ENCODE results near the gene ZFAND6.

ZFAND6 gene

DNA sequence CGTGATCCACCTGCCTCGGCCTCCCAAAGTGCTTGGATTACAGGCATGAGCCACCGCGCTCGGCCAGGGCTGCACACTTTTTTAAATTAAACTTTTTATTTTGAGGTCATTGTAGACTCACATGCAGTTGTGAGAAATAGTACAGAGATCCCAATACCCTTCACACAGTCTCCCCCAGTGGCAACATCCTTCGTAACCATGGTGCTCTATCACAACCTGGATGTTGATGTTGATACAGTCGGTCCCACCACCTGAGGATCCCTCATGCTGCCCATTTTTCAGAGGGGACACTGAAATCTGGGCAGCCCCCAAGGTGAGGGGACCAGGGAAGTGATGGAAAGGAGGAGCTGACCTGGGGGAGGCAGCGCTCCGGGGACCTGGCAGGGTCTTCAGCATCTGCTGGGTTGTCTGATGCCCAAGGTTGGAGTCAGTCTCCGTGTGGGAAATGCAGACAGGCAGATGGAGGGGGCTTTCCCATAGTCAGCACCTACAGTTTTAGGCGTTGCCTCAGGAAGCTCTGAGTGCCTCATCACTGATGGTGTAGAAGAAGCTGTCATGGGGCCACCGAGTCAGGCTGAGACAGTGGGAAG is 110.4 kb downstream of the ZFAND6 start:
- DNase-seq (ENCODE audit: low read depth in 2 of 2): no peak

DNA sequence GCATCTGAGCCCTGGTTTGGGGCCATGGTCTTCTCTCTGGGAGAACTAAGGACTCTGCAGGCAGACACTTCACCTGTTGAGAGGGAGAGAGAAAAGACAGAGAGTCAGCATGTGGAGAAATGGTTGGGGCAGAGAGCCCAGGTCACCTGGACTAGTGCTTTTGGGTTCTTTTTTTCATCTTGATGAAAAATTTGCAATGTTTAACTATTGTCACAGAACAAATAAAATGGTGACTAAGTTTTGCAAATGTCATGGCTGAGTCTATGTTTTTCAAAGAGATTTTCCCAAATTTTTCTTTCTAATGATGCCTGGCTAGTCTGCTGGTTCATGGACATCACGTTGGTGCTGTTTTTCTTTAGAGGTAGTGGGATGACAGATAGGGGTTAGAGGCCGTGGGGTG is 111.1 kb downstream of the ZFAND6 start:
- no peak for DNase-seq (ENCODE audit: low read depth in 2 of 2)

DNA sequence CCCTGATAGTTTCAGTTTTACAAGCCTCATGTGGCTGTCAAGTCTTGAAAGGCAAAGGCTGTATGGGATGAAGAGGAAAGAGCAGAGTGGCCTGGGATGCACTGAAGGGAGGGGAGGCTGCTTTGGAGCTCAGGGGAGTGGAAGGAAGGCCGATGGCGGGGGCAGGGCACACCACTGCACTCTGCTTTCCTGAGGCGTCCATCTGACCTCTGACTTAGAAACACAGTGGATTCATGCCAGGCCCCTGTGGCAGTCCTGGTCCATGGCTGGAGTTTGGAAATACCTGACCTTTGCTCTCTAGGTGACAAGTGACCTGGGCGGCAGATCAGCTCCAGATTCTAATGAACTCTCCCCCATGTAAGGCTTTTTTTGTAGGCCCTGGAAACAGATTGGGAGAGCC is 112.3 kb downstream of the ZFAND6 start:
- DNase-seq (ENCODE audit: low read depth in 2 of 2): no peak

DNA sequence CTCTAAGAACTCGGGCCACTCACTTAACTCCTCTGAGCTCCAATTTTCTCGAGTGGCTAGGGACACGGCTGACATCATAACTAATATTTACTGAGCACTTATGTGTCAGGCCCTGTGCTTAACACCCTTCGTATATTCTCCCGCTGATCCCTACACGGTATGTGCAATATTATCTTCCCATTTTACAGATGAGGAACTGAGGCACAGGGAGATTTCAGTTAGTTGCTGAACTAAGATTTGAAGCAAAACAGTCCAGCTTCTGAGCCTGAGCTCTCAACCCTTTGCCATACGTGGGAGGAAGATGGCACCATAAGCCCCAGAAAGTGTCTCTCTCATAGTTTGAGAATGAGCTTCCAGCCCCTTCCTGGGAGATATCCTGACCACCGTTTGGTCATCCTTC is 112.9 kb downstream of the ZFAND6 start:
- DNase-seq (ENCODE audit: low read depth in 2 of 2): no peak

DNA sequence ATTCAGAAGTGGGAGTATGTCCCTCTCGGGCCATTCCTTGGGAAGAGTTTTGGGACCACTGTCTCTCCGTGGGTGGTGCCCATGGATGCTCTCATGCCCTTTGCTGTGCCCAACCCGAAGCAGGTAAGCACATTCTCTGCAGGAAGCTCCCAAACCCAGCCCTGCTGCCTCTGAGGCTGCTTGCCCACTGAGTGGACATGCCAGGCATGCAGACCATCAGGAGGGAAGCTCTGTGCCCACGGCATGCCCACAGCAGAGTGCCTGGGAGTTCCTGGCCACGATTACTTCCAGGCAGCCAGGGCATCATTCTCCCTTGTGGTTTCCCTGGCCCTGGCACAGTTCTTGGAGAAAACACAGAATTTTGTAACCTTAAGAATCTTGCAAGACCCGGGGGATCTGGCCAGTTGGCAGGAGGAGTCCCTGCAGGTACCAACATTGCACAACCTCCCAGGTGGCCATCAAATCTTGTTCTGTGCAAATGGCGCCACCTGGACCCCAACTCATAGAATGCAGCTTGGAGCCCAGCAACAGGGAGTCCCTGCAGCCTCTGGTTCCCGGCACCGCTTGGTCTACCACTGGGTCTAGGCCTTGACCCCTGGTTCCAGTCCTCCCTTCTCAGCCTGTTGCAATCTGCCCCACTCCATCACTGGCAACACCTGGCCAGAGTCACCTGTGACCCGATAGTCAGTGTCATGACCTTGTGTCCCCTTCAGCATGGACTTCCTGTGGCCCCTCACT is 113.7 kb downstream of the ZFAND6 start:
- peak in 1 of 2 experiments; percentile 5 for DNase-seq (ENCODE audit: low read depth in 2 of 2)

DNA sequence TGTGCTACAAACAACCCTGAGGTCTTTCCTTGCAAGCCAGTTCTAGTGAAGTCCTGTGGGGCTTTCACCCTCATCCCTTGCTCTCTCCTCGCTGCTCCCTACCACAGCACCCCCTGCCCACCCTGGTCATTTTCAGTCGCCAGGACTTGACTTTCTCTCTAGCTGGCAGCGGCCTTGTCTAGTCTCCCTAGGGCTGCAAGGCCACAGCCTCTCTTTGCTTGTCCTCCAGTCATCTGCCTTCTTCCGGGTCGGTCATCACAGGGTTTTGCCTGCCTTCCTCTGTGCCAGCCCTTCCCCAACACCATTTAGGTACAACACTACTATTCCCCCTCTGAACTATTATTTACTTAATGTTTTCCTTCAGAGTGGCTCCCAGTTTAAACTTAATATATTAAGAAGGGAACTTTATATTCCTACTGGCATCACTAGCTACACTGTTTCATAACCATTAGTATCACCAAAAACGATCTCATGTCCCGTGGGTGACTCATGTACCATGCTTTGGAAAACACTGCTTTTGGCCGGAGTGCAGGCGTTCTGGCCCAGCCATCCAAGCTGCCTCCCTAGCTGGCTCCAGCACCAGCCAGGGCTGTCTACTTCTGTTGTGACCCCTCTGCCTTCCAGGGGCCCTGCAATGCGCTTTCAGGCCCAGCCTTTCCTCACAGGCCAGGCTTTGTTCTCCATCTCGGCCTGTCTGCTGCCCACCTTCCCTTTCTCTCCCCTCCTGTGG is 114.7 kb downstream of the ZFAND6 start:
- DNase-seq (ENCODE audit: low read depth in 2 of 2): no peak

DNA sequence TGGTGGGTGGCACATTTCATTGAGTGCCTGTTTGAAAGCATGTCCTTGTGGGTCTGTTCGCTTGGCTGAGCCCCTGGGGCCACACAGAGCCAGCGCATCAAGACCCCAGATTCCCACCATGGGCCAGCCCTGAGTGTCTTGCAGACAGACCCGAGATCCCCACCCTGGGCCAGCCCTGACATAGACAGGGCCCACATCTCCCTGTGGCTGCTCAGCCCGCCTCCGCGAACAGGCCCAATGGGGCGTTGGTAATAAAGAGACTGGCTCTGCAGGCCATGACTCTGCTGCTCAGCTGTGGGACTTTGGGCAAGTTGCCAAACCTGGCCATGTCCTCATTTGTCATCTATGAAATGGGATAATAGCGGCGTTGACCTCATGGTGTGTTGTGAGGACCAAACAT is 116.0 kb downstream of the ZFAND6 start:
- no peak for DNase-seq (ENCODE audit: low read depth in 2 of 2)

DNA sequence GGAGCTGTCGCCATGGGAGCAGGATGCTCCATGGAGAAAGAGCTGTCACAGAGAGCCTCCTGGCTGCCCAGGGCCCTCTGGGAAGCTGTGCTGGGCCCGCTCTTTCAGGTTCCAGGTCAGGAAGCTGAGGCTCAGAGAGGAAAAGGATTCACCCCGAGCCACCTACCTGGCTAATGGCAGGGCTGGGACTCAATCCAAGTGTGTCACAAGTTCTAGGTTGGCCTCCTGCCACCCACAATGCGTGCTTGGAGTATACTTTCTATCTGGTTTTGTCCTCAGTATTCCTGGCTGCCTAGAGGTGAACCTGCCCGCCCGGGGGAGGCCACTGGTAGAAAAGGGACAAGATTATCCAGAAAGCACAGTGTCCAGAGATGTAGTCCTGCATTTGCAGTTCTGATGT is 117.0 kb downstream of the ZFAND6 start:
- DNase-seq (ENCODE audit: low read depth in 2 of 2): no peak

DNA sequence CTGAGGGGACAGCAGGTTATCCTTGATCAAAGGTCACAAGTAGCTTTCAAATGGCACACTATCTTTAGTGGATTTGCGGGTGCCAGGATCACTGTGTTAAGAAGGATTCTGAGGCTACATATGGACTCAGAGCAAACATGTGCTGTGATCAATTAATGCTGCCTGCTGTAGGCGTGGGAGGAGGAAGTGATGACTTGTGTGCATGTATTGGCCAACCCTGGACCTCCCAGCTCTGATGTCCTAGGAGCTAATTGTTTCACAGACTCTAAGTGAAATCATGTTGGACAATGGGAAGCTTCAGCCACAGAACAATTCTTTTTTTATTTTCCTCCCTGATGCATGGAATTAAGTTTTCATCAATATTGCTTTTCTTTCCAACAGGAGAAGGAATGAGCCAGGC is 117.7 kb downstream of the ZFAND6 start:
- no peak for DNase-seq (ENCODE audit: low read depth in 2 of 2)

DNA sequence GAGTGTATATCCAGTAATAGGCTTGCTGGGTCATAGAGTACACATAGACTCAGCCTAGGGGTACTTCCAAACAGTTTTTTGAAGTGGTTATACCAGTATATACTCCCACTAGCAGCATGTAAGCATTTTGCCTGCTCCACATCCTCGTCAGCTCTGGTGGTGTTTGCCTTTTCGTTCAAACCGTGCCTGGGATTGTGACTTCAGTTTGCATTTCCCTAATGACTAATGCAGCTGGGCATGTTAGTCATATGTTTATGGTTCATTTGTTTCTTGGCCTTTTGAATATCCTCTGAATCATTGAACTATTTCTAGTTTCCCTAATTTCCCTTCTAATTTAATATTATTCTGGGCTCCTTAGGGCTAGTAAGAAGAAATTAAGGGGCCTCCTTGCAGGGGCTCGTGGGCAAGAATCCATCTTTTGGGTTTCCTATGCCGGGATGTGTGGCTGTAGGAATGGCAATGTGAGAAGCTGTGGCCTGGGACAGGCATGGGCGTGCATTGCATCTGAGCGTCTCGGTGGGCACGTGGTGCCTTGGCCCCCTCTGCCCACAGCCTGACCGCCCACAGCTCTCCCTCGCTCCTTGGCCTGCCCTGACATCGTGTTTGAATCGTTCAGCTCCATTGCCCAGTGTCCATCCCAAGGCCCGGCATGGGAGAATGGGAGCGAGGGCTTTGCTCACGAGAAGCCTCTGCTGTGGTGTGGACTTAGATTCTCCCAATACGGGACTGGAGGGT is 119.7 kb downstream of the ZFAND6 start:
- peak; percentile 58 to 64 for DNase-seq (ENCODE audit: low read depth in 2 of 2)

DNA sequence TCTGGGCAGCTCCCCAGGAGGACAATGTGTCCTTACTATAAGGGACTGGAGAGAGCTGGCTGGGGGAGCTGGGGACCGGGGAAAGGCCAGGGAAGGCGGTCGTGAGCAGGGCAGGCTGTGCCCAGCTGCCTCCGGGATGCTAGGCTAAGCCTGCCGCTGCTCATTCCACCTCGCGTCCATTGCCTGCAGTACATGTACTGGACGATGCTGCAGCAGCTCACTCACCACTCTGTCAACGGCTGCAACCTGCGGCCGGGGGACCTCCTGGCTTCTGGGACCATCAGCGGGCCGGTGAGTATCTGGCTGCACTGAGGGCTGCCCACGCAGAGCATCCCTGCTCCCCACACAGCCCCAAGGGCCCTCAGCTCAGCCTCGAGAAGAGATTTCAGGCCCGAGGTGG is 120.5 kb downstream of the ZFAND6 start:
- no peak for DNase-seq (ENCODE audit: low read depth in 2 of 2)

DNA sequence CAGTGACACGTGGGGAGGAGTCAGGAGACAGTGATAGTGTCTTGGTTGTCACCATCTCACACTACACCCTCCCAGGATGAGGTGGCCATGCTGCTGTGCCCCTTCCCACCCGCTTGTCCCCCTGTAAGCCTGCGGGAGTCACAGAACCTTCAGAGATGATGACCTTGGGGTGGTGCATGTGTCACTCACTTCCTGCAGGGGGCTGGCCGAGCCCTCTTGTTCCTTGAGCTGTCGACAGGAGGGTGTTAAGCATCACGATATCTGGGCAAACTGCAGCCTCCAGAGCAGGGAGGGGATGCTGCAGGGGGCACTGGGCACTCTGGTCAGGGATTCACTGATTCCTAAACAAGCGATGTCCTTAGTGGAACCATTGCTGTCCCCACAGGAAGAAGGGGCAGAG is 121.0 kb downstream of the ZFAND6 start:
- DNase-seq (ENCODE audit: low read depth in 2 of 2): no peak

DNA sequence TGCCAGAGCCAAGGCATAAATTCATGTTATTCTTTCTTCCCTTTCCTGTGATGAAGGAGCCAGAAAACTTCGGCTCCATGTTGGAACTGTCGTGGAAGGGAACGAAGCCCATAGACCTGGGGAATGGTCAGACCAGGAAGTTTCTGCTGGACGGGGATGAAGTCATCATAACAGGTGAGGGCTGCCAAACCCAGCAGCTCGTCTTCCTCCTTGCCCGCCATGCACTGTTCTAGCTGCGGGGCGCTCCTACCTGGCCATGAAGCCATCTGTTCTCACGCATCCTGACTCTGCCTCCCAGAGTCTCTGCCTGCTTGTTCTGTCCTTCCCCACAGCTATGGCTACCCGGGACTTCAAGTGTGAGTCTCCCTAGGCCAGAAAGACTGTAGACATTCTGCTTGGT is 121.5 kb downstream of the ZFAND6 start:
- no peak for DNase-seq (ENCODE audit: low read depth in 2 of 2)

DNA sequence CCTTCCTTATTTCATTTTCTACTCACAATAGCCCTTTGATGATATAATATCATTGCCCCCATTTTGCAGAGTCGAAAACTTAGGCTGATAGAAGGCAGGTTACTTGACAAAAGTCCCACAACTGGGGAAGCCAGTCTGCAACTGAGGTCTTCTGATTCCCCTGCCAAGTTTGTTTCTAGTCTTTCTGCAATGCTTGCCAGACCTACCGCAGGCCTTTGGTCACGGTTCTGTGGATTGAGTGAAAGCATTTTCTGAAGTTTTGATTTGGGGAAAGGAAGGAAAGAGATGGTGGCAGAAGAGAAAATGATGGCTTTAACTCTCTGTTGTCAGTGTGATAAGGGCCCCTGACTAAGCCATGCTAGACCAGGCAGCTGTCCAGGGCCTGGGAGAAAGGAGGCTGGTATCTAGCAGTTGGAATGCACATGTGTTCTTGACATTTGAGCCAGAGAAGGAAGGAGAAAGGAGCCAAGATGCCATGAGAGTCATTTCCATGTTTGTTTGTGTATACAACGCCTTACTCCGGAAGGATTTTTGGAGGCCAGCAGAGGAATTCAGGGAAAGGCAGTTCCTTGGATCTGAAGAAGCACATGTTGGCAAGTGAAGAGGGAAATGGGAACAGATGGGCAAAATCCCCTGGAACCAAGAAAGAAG is 123.3 kb downstream of the ZFAND6 start:
- peak; percentile 36 to 39 for DNase-seq (ENCODE audit: low read depth in 2 of 2)

DNA sequence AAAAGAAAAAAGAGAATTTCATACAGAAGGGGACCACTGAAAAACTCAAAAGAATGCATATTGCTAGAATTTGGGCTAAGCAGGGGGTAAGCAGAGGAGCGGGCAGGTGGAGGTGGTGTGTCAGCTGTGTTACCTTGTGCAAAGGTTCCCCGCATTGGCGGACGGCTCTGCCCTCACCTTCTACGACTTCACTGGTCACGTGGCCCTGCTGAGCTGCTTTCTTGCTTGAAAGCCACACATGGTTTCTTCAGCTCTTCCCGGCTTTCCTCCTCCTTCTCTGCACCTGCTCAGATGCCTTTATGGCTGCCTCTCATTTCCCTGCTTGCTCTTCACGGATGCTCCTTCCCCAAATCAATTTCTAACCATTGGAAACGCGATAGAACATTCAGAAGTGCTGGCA is 123.8 kb downstream of the ZFAND6 start:
- no peak for DNase-seq (ENCODE audit: low read depth in 2 of 2)

DNA sequence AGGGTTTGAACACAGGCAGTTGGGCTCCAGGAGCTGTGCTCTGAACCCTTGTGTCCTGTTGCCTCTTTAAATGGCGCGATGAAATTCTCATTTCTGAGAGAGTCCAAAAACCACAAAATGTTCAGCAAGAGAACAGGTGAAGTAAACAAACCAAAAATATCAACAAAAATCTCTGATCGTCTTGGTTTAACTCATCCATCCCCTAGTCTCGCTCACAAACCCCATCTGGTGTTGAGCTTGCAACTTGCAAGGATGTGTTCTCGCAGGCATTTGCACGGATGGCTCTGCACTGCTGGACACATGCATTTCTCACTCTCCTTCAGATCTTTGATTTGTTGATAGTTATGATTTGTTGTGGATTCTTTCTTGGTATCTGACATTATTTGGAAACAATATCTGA is 124.4 kb downstream of the ZFAND6 start:
- DNase-seq (ENCODE audit: low read depth in 2 of 2): no peak

DNA sequence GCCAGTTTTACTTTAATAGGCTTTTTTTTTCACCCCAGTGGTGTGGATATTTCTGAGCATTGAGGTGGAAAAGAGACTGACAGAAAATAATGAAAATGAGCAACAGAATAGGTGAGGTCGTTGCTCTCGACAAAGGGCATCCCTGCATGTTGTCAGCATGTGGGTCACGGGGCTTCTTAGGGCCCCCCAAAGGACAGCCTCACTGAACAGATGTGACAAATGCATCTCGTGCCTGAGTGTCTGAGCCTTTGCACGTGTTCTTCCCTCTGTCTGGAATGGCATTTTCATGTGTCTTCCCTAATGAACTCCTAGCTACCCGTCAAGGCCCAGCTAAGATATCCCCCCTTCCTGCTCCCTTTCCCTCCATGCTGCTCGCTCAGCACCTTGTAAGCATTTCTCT is 125.1 kb downstream of the ZFAND6 start:
- DNase-seq (ENCODE audit: low read depth in 2 of 2): no peak

DNA sequence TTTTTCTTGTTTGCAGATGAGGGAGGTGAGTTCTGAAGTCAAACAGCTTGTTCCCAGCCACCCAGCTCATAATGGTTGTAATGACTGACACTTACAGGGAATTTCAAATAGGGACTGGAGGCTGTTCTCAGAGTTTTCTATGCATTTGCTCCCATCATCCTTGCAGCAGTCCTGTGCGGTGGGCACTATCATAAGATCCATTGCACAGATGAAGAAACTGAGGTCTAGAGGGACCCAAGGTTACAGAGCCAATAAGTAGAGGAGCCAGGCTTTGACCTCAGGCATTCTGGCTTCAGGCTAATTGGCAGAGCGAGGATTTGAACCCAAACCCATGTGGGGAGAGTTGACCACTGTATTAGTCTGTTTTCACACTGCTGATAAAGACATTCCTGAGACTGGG is 125.7 kb downstream of the ZFAND6 start:
- DNase-seq (ENCODE audit: low read depth in 2 of 2): no peak

DNA sequence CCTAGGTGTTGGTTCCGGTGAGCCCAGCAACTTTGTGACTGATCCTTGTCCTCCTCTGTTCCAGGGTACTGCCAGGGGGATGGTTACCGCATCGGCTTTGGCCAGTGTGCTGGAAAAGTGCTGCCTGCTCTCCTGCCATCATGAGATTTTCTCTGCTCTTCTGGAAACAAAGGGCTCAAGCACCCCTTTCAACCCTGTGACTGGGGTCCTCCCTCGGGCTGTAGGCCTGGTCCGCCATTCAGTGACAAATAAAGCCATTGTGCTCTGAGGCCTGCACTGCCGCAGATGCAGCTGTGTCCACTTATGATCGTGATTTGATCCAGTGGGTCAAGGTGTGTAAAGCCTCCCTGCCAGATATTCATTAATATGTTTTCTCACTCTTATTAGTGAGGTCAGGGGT is 126.6 kb downstream of the ZFAND6 start:
- no peak for DNase-seq (ENCODE audit: low read depth in 2 of 2)

DNA sequence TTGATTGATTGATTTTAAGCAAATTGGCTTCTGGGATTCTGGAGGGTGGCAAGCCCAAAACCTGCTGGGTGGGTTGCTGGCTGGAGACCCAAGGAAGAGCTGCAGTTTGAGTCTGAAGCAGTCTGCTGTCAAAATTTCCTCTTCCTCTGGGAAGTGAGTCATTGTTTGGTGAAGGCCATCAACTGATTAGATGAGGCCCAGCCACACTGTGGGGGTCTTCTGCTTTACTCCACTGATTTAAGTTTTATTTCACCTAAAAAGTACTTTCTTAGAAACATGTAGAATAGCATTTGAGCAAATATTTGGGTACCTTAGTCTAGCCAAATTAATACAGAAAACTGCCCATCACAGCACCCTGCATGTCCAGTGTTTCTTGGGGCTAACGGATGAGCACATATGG is 127.1 kb downstream of the ZFAND6 start:
- DNase-seq (ENCODE audit: low read depth in 2 of 2): no peak
